ENCODE measurements around the gene PPP4R1. TPM values are rescaled to one million over a fixed set of nuclear protein-coding genes. Genes with fewer than 3 reads are reported as not detected.
A peak's percentile ranks its signal among the peaks of the same experiment; 100 is the strongest.

The PPP4R1 gene
- total RNA-seq, 4 donors from 2014 or later = 129 to 233 (median 186) TPM

- H3K27ac ChIP-seq = peak overlapping the region in 3 of 4 donors; percentile 84 to 92 (median 85)
- H3K4me3 ChIP-seq = no peak overlapping the region
- intact Hi-C loops (cut with DNase I) = no loop called here
- H3K9me3 ChIP-seq = no peaks in the 10 kb centered on the region
- H3K4me1 ChIP-seq = peaks cover 9 to 41% (median 10%) of the 10 kb centered on the region in 3 donors
- 78 to 85% methylated on average over 11 of the region's 11 CpGs for WGBS, 2 donors
- TF ChIP-seq POLR2A (IDR thresholded peaks at IDR 0.05) (no peak), CTCF (IDR thresholded peaks at IDR 0.05) (no peak)
- H3K27me3 ChIP-seq = no peaks in the 10 kb centered on the region
- no peak for DNase-seq
- no peaks in the 10 kb centered on the region for H3K36me3 ChIP-seq
Observed at GRCh38 chr18:9637036-9637767, 22.8 kb upstream of the PPP4R1 start.

GRCh38 chr18:9634856-9635255 lies 20.5 kb upstream of the PPP4R1 start:
- no peak overlapping the region for H3K27ac ChIP-seq
- TF ChIP-seq POLR2A (IDR thresholded peaks at IDR 0.05) (no peak), CTCF (IDR thresholded peaks at IDR 0.05) (no peak)

GRCh38 chr18:9631814-9632496 lies 17.6 kb upstream of the PPP4R1 start:
- no peak for TF ChIP-seq POLR2A (IDR thresholded peaks at IDR 0.05)
- H3K4me1 ChIP-seq = no peaks in the 10 kb centered on the region
- H3K27me3 ChIP-seq = no peaks in the 10 kb centered on the region
- H3K36me3 ChIP-seq = no peaks in the 10 kb centered on the region
- H3K9me3 ChIP-seq = no peaks in the 10 kb centered on the region
- 59% methylated on average over 5 of the region's 5 CpGs for WGBS, 2 donors
- intact Hi-C loops (cut with DNase I) = no loop called here
- H3K27ac ChIP-seq = no peak overlapping the region
- H3K4me3 ChIP-seq = no peak overlapping the region
- DNase-seq = no peak

More at GRCh38 chr18:9634856-9635255, 20.5 kb upstream of the PPP4R1 start:
- Histone ChIP-seq H3K36me3 (no peaks in the 10 kb centered on the region), H3K4me1 (peaks cover 9 to 22% (median 10%) of the 10 kb centered on the region in 3 donors), H3K9me3 (no peaks in the 10 kb centered on the region), H3K4me3 (no peak overlapping the region), H3K27me3 (no peaks in the 10 kb centered on the region)
- intact Hi-C loops (cut with DNase I) = no loop called here
- DNase-seq = no peak
- 91% methylated on average over 8 of the region's 8 CpGs for WGBS, 2 donors

GRCh38 chr18:9630444-9630843 lies 16.1 kb upstream of the PPP4R1 start:
- Histone ChIP-seq H3K9me3 (no peaks in the 10 kb centered on the region), H3K4me3 (no peak overlapping the region), H3K4me1 (no peaks in the 10 kb centered on the region), H3K27me3 (no peaks in the 10 kb centered on the region), H3K27ac (no peak overlapping the region), H3K36me3 (no peaks in the 10 kb centered on the region)
- DNase-seq = no peak
- TF ChIP-seq POLR2A (IDR thresholded peaks at IDR 0.05) = no peak
- TF ChIP-seq CTCF (IDR thresholded peaks at IDR 0.05) = no peak
- 86 to 89% methylated on average over 8 of the region's 8 CpGs for WGBS, 2 donors
- intact Hi-C loops (cut with DNase I) = no loop called here

- H3K27ac ChIP-seq = no peak overlapping the region
- intact Hi-C loops (cut with DNase I) = no loop called here
- H3K36me3 ChIP-seq = no peaks in the 10 kb centered on the region
- no peaks in the 10 kb centered on the region for H3K27me3 ChIP-seq
- H3K9me3 ChIP-seq = no peaks in the 10 kb centered on the region
- DNase-seq = no peak
- no peak for TF ChIP-seq CTCF (IDR thresholded peaks at IDR 0.05)
- TF ChIP-seq POLR2A (IDR thresholded peaks at IDR 0.05) = no peak
- H3K4me3 ChIP-seq = no peak overlapping the region
- no peaks in the 10 kb centered on the region for H3K4me1 ChIP-seq
- whole genome bisulfite sequencing, 2 donors = 78 to 81% methylated on average over 3 to 4 of the region's 4 CpGs
Observed at GRCh38 chr18:9629709-9630108, 15.3 kb upstream of the PPP4R1 start.

All from esophagus squamous epithelium (tissue), 5 donors.